NCI-H128 (cell line): ENCODE results near the gene KCNN4.

Source experiments
- DNase-seq: peaks from one replicate; lab custom pipeline; 2025; ENCODE audit not compliant: unreplicated experiment; lab: John Stamatoyannopoulos, UW

KCNN4 gene

GRCh38 chr19:43749898-43750297, 30.9 kb downstream of the KCNN4 start:
- no peak for DNase-seq

GRCh38 chr19:43749152-43749551, 31.6 kb downstream of the KCNN4 start:
- no peak for DNase-seq

- DNase-seq = no peak
Measured at GRCh38 chr19:43748685-43749084, 32.1 kb downstream of the KCNN4 start.

- DNase-seq = no peak
Measured at GRCh38 chr19:43748205-43748594, 32.6 kb downstream of the KCNN4 start.

GRCh38 chr19:43747557-43748204, 33.1 kb downstream of the KCNN4 start:
- DNase-seq = no peak

- no peak for DNase-seq
Measured at GRCh38 chr19:43743059-43743458, 37.7 kb downstream of the KCNN4 start.

GRCh38 chr19:43741075-43741825, 39.5 kb downstream of the KCNN4 start:
- no peak for DNase-seq

- no peak for DNase-seq
Measured at GRCh38 chr19:43739439-43740235, 41.1 kb downstream of the KCNN4 start.

GRCh38 chr19:43738780-43739211, 42.0 kb downstream of the KCNN4 start:
- DNase-seq = no peak

GRCh38 chr19:43735957-43736356, 44.8 kb downstream of the KCNN4 start:
- no peak for DNase-seq

- no peak for DNase-seq
Measured at GRCh38 chr19:43735013-43735412, 45.8 kb downstream of the KCNN4 start.

GRCh38 chr19:43731846-43732245, 48.9 kb downstream of the KCNN4 start:
- DNase-seq = no peak

GRCh38 chr19:43731346-43731745, 49.4 kb downstream of the KCNN4 start:
- DNase-seq = no peak

- no peak for DNase-seq
Measured at GRCh38 chr19:43729919-43730318, 50.9 kb downstream of the KCNN4 start.

GRCh38 chr19:43727593-43727853, 53.2 kb downstream of the KCNN4 start:
- DNase-seq = no peak

GRCh38 chr19:43726736-43727592, 53.8 kb downstream of the KCNN4 start:
- DNase-seq = no peak

GRCh38 chr19:43725468-43725867, 55.3 kb downstream of the KCNN4 start:
- no peak for DNase-seq

- DNase-seq = no peak
Measured at GRCh38 chr19:43724896-43725295, 55.9 kb downstream of the KCNN4 start.

- no peak for DNase-seq
Measured at GRCh38 chr19:43723588-43723987, 57.2 kb downstream of the KCNN4 start.

GRCh38 chr19:43721469-43722048, 59.2 kb downstream of the KCNN4 start:
- no peak for DNase-seq

- no peak for DNase-seq
Measured at GRCh38 chr19:43720936-43721335, 59.8 kb downstream of the KCNN4 start.
